Stomach (tissue), 9 donors: ENCODE data around the gene ACP3. TPM values are rescaled to one million over a fixed set of nuclear protein-coding genes. Genes with fewer than 3 reads are reported as not detected.
"Not testable (repeated sequence)": the region's sequence is repeated elsewhere in the genome, so short reads cannot be mapped to it uniquely, and the experiment has no call there.

Experiments
- DNase-seq, 2 donors: peaks; one replicate each; pipeline versions ENCODE4 v3.0.0 to v3.0.0-alpha.2; 2013 to 2019
- H3K27ac ChIP-seq, 5 donors: fragments of 200-600 bp in 4 of 5; sonication (generic) in 4 of 5; one replicate each; pipeline ENCODE4 v1.5.1; 2013 to 2019; ENCODE audit warnings: mild to moderate bottlenecking in 1 of 5, moderate library complexity in 1 of 5
- H3K27me3 ChIP-seq, 3 donors: fragments of 200-600 bp; sonication (generic); one replicate each; pipeline ENCODE4 v1.5.1; 2017 to 2019; ENCODE audit warnings: mixed run types in 1 of 3
- H3K36me3 ChIP-seq, 4 donors: fragments of 200-600 bp; sonication (generic); 1 replicate in 3 of 4; 2 replicates in 1 of 4; pipeline ENCODE4 v1.5.1; 2016 to 2019
- H3K4me1 ChIP-seq, 4 donors: fragments of 200-600 bp; sonication (generic); one replicate each; pipeline ENCODE4 v1.5.1; 2016 to 2019
- H3K4me3 ChIP-seq, 4 donors: fragments of 200-600 bp; sonication (generic) in 3 of 4; one replicate each; pipeline ENCODE4 v1.5.1; 2016 to 2019; ENCODE audit warnings: mild to moderate bottlenecking in 1 of 4
- H3K9me3 ChIP-seq, 4 donors: fragments of 200-600 bp; sonication (generic); one replicate each; pipeline ENCODE4 v1.5.1; 2016 to 2019
- CTCF ChIP-seq, 7 experiments: fragments of 450-650 bp in 4 of 7; fragments of 200-600 bp in 3 of 7; sonication (generic) in 3 of 7; IDR thresholded peaks; one replicate each; pipeline ENCODE4 v1.5.1; 2016 to 2019; ENCODE audit warnings: antibody characterized with exemption in 7 of 7, control low read depth in 2 of 7, mild to moderate bottlenecking in 1 of 7
- EP300 ChIP-seq: sonication (generic); formaldehyde crosslinking; IDR thresholded peaks from one replicate; pipeline ENCODE4 v1.6.1; 2017; ENCODE audit warnings: antibody characterized with exemption
- POLR2A ChIP-seq, 4 donors: fragments of 450-650 bp; IDR thresholded peaks; one replicate each; pipeline ENCODE4 v1.6.1; 2016; ENCODE audit warnings: antibody characterized with exemption in 4 of 4, control low read depth in 2 of 4, mild to moderate bottlenecking in 1 of 4, moderate library complexity in 1 of 4
- POLR2AphosphoS5 ChIP-seq, 3 donors: sonication (generic); formaldehyde crosslinking; IDR thresholded peaks; one replicate each; pipeline ENCODE4 v1.6.1; 2016; ENCODE audit warnings: antibody characterized with exemption in 3 of 3
- WGBS, 5 donors: extraction: QIAGEN DNeasy Blood & Tissue Kit in 3 of 5; methylation state at CpG; one replicate each; pipeline versions ENCODE4 v1.1.5 to v1.1.7; 2013 to 2018; 5-methylcytosine and 5-hydroxymethylcytosine counted together
- intact Hi-C: fragments of 100-400 bp; cut with DNase I; formaldehyde crosslinking; loops from one replicate; pipeline ENCODE4 v1.15.1; 2023; ENCODE audit warnings: low total_unique reads
- polyA plus RNA-seq, 3 donors: library from polyadenylated mRNA; stranded (reverse); fragments of 200-250 nt; gene quantifications; one replicate each; pipeline ENCODE4 v1.2.3, GENCODE V29; 2013
- total RNA-seq, 5 donors: library from RNA; depleted of rRNA; stranded (reverse); fragments of >200 nt; gene quantifications; one replicate each; pipeline versions ENCODE4 v1.1.0 to v1.2.3, GENCODE V29; 2014 to 2016
- donor health status: healthy with polysubstance abuse.
- donor health status: Bipolar disorder and iron deficiency.
- donor health status: healthy.

The ACP3 gene
- total and polyA plus RNA-seq, 8 donors: 3.0 to 56.6 (median 9.3) TPM; not detected in 2

GRCh38 chr3:132380920-132381319 is 63.7 kb downstream of the ACP3 start:
- H3K4me3 ChIP-seq: no peak overlapping the region
- no peak overlapping the region for H3K27ac ChIP-seq
- H3K36me3 ChIP-seq: no peaks in the 10 kb centered on the region
- no peak for DNase-seq
- intact Hi-C loops: no loop called here
- no peaks in the 10 kb centered on the region for H3K4me1 ChIP-seq
- no peaks in the 10 kb centered on the region for H3K27me3 ChIP-seq
- H3K9me3 ChIP-seq: no peaks in the 10 kb centered on the region
- TF ChIP-seq CTCF (IDR thresholded peaks at IDR 0.05) (no peak), EP300 (no peak), POLR2AphosphoS5 (IDR thresholded peaks at IDR 0.05) (no peak)
- 69 to 86% (median 76%) methylated on average over 1 of the region's 1 CpG for WGBS, 5 donors

GRCh38 chr3:132381348-132381944 is 64.2 kb downstream of the ACP3 start:
- Histone ChIP-seq H3K4me1 (no peaks in the 10 kb centered on the region), H3K27me3 (no peaks in the 10 kb centered on the region), H3K27ac (no peak overlapping the region), H3K36me3 (no peaks in the 10 kb centered on the region), H3K4me3 (no peak overlapping the region), H3K9me3 (no peaks in the 10 kb centered on the region)
- no peak for DNase-seq
- 72 to 96% (median 86%) methylated on average over 13 to 14 of the region's 14 CpGs for WGBS, 5 donors
- intact Hi-C loops: no loop called here
- TF ChIP-seq CTCF (IDR thresholded peaks at IDR 0.05): no peak

GRCh38 chr3:132382267-132382666 is 65.1 kb downstream of the ACP3 start:
- WGBS, 5 donors: 45 to 70% (median 56%) methylated on average over 4 of the region's 4 CpGs
- Histone ChIP-seq H3K27ac (no peak overlapping the region), H3K4me3 (no peak overlapping the region), H3K36me3 (no peaks in the 10 kb centered on the region), H3K9me3 (no peaks in the 10 kb centered on the region), H3K27me3 (no peaks in the 10 kb centered on the region), H3K4me1 (no peaks in the 10 kb centered on the region)
- no peak for TF ChIP-seq EP300
- DNase-seq: no peak
- intact Hi-C loops: no loop called here

GRCh38 chr3:132382688-132383194 is 65.5 kb downstream of the ACP3 start:
- H3K27me3 ChIP-seq: no peaks in the 10 kb centered on the region
- H3K9me3 ChIP-seq: no peaks in the 10 kb centered on the region
- H3K27ac ChIP-seq: no peak overlapping the region
- intact Hi-C loops: no loop called here
- no peak for TF ChIP-seq CTCF (IDR thresholded peaks at IDR 0.05)
- no peak for TF ChIP-seq POLR2A (IDR thresholded peaks at IDR 0.05)
- TF ChIP-seq POLR2AphosphoS5 (IDR thresholded peaks at IDR 0.05): no peak
- H3K36me3 ChIP-seq: no peaks in the 10 kb centered on the region
- no peak for DNase-seq
- no peak overlapping the region for H3K4me3 ChIP-seq
- no peaks in the 10 kb centered on the region for H3K4me1 ChIP-seq

GRCh38 chr3:132386259-132386658 is 69.1 kb downstream of the ACP3 start:
- TF ChIP-seq POLR2A (IDR thresholded peaks at IDR 0.05) (no peak), POLR2AphosphoS5 (IDR thresholded peaks at IDR 0.05) (no peak), EP300 (no peak), CTCF (IDR thresholded peaks at IDR 0.05) (no peak)
- intact Hi-C loops: no loop called here
- Histone ChIP-seq H3K4me3 (no peak overlapping the region), H3K4me1 (no peaks in the 10 kb centered on the region), H3K27ac (no peak overlapping the region), H3K27me3 (no peaks in the 10 kb centered on the region), H3K36me3 (no peaks in the 10 kb centered on the region), H3K9me3 (no peaks in the 10 kb centered on the region)
- no peak for DNase-seq
- 91 to 96% (median 91%) methylated on average over 8 of the region's 8 CpGs for WGBS, 5 donors

GRCh38 chr3:132392675-132393074 is 75.5 kb downstream of the ACP3 start:
- H3K9me3 ChIP-seq, H3K4me1 ChIP-seq, H3K27me3 ChIP-seq, intact Hi-C loops, H3K4me3 ChIP-seq, H3K36me3 ChIP-seq, DNase-seq, H3K27ac ChIP-seq: not testable (repeated sequence)
- WGBS, 5 donors: 81 to 93% (median 86%) methylated on average over 1 of the region's 1 CpG
